ENCODE measurements around the gene ASAH2. TPM values are rescaled to one million over a fixed set of nuclear protein-coding genes. Genes with fewer than 3 reads are reported as not detected.

The ASAH2 gene
- total and polyA plus RNA-seq, 2 of the 8 experiments (the other 6 are each of a cell fraction or from before 2014, with no cell fraction given), result 1.2 to 3.1 TPM

GRCh38 chr10:50271564-50272250, 20.4 kb upstream of the ASAH2 start:
- H3K36me3 ChIP-seq (ENCODE audit: control insufficient read depth in 2 of 4, insufficient read depth in 4 of 4, low read length in 3 of 4), result no peaks in the 10 kb centered on the region
- POLR2A ChIA-PET (ENCODE audit: partially characterized antibody), result no interaction called here
- no peak overlapping the region for H4K91ac ChIP-seq (replicated peaks; ENCODE audit: insufficient read length, low read length)
- no peaks in the 10 kb centered on the region for H3K27me3 ChIP-seq (replicated peaks in 1 of 4; ENCODE audit: control insufficient read depth in 3 of 4, extremely low read depth in 1 of 4, insufficient read depth in 3 of 4, low read length in 3 of 4)
- H3K4me2 ChIP-seq (ENCODE audit: insufficient read depth in 1 of 2, low read depth in 2 of 2, low read length in 2 of 2), result no peak overlapping the region
- no peaks in the 10 kb centered on the region for H4K20me1 ChIP-seq (replicated peaks in 1 of 2; ENCODE audit: control insufficient read depth in 1 of 2, insufficient read depth in 2 of 2, low read length in 2 of 2)
- no peaks in the 10 kb centered on the region for H3K79me2 ChIP-seq (ENCODE audit: control insufficient read depth in 1 of 2, insufficient read depth in 2 of 2, low read length in 2 of 2)
- no peak overlapping the region for H3K27ac ChIP-seq (ENCODE audit: low read depth, low read length)
- no peaks in the 10 kb centered on the region for H3K79me1 ChIP-seq (ENCODE audit: low read depth, low read length)
- H3K4me3 ChIP-seq (ENCODE audit: extremely low read depth in 1 of 4, insufficient read depth in 2 of 4, low read depth in 3 of 4, low read length in 4 of 4), result no peak overlapping the region
- no peak overlapping the region for H2AFZ ChIP-seq (ENCODE audit: low read length)
- H2BK15ac ChIP-seq (ENCODE audit: low read length), result no peak overlapping the region
- H2BK20ac ChIP-seq (ENCODE audit: low read length), result no peak overlapping the region
- no peak overlapping the region for H3K14ac ChIP-seq (ENCODE audit: insufficient read length)
- H3K4me1 ChIP-seq (replicated peaks in 1 of 4; ENCODE audit: control insufficient read depth in 3 of 4, insufficient read depth in 4 of 4, low read length in 3 of 4), result no peaks in the 10 kb centered on the region
- FAIRE-seq (no peak), DNase-seq (ENCODE audit: low read depth in 1 of 2, low spot score in 2 of 2) (no peak)
- H3K23me2 ChIP-seq (ENCODE audit: low read depth, low read length), result no peaks in the 10 kb centered on the region
- H2BK12ac ChIP-seq (ENCODE audit: low read depth, low read length), result no peak overlapping the region
- H4K5ac ChIP-seq (ENCODE audit: insufficient read length, low read depth, low read length), result no peak overlapping the region
- peak in 1 of 2 experiments; percentile 7; a peak in 1 of 4 replicates for TF ChIP-seq RAD21 (IDR thresholded peaks at IDR 0.05 in 1 of 2, conservative IDR thresholded peaks at IDR 0.05 in 1 of 2; ENCODE audit: low read depth in 2 of 2, low read length in 2 of 2)
- peak; percentile 13 to 26 (median 16); a peak in 2 of 4 replicates for TF ChIP-seq CTCF (IDR thresholded peaks at IDR 0.05; ENCODE audit: control extremely low read depth in 1 of 3, insufficient read depth in 1 of 3, low read depth in 1 of 3, low read length in 3 of 3)
- no peak for TF ChIP-seq SP2 (IDR thresholded peaks at IDR 0.05; ENCODE audit: low read length)
- no peak for TF ChIP-seq SP4 (IDR thresholded peaks at IDR 0.05; ENCODE audit: low read length)
- H3K9me3 ChIP-seq (ENCODE audit: insufficient read depth in 2 of 2, low read depth in 1 of 2, low read length in 1 of 2), result no peaks in the 10 kb centered on the region
- no peak overlapping the region for H2BK5ac ChIP-seq (ENCODE audit: low read depth, low read length)
- WGBS, 2 experiments (ENCODE audit: extremely low coverage in 1 of 2, insufficient coverage in 1 of 2, insufficient read length in 1 of 2, insufficient replicate concordance in 2 of 2, low coverage in 1 of 2, low lambda C conversion rate in 2 of 2, missing lambda C conversion rate in 1 of 2), result 92% methylated on average over 3 of the region's 3 CpGs; no CpG with 5 or more reads in 1 of the 2 experiments
- H3K4ac ChIP-seq (replicated peaks; ENCODE audit: insufficient read length, low read depth, low read length), result no peak overlapping the region
- H4K8ac ChIP-seq (ENCODE audit: extremely low read depth, insufficient read depth, low read length), result no peak overlapping the region
- H2AK5ac ChIP-seq (ENCODE audit: low read depth, low read length), result no peak overlapping the region; the same call in 1 of the 2 replicates
- H3K56ac ChIP-seq (replicated peaks; ENCODE audit: insufficient read length, low read depth, low read length), result no peak overlapping the region
- H2BK120ac ChIP-seq (replicated peaks; ENCODE audit: low read depth, low read length), result no peak overlapping the region
- H3K9ac ChIP-seq (replicated peaks in 1 of 4; ENCODE audit: extremely low read depth in 1 of 4, low read depth in 3 of 4, low read length in 3 of 4), result no peak overlapping the region
- H3K18ac ChIP-seq (ENCODE audit: extremely low read depth, low read length), result no peak overlapping the region
- no peak overlapping the region for H3K23ac ChIP-seq (ENCODE audit: insufficient read length)
- CTCF ChIA-PET (ENCODE audit: partially characterized antibody), result interaction anchor here (0.5 to 1.6 kb wide), 5 partner anchors 13 to 295 kb away, joined by 3 to 7 read pairs (median 3); no protein-coding TSS in a partner anchor
